ENCODE data around the gene AGBL4.

DNA sequence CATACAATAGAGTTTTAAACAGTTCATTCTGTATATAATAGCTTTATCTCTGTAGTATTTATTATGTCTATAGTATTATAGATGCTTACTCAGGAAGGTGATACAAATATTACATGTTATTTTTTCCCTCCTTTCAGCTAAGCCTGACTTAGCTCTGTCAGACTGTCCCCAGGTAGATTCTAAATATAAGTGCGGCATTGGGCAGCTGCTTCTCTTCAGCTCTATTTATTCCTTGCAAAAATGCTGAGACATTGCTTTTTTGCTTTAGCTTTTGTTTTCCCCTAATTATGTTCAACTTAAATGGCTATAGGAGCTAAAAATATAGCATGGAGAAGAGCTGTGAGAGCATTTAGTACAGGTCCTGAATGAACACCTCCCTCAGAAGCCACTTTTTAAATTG, 1043.8 kb downstream of the AGBL4 start:
- TF ChIP-seq, protein P1, sequence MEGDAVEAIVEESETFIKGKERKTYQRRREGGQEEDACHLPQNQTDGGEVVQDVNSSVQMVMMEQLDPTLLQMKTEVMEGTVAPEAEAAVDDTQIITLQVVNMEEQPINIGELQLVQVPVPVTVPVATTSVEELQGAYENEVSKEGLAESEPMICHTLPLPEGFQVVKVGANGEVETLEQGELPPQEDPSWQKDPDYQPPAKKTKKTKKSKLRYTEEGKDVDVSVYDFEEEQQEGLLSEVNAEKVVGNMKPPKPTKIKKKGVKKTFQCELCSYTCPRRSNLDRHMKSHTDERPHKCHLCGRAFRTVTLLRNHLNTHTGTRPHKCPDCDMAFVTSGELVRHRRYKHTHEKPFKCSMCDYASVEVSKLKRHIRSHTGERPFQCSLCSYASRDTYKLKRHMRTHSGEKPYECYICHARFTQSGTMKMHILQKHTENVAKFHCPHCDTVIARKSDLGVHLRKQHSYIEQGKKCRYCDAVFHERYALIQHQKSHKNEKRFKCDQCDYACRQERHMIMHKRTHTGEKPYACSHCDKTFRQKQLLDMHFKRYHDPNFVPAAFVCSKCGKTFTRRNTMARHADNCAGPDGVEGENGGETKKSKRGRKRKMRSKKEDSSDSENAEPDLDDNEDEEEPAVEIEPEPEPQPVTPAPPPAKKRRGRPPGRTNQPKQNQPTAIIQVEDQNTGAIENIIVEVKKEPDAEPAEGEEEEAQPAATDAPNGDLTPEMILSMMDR (conservative IDR thresholded peaks at IDR 0.05; ENCODE audit: low read depth, low read length), result no peak
- no peak for TF ChIP-seq POLR2A (IDR thresholded peaks at IDR 0.05; ENCODE audit: low read depth, low read length)
- no peak for TF ChIP-seq SMC3 (IDR thresholded peaks at IDR 0.05; ENCODE audit: low read depth, low read length)
- no peak for TF ChIP-seq MAZ (IDR thresholded peaks at IDR 0.05; ENCODE audit: borderline replicate concordance, low read depth, low read length)
- no peak for TF ChIP-seq RAD21 (IDR thresholded peaks at IDR 0.05; ENCODE audit: low read length)
- no peak for TF ChIP-seq FOS (IDR thresholded peaks at IDR 0.05; ENCODE audit: low read depth, low read length)
- no peak for TF ChIP-seq NFE2L2 (IDR thresholded peaks at IDR 0.05; ENCODE audit: low read depth, low read length)
